ENCODE results near the gene DNAH8.

The DNAH8 gene

DNA sequence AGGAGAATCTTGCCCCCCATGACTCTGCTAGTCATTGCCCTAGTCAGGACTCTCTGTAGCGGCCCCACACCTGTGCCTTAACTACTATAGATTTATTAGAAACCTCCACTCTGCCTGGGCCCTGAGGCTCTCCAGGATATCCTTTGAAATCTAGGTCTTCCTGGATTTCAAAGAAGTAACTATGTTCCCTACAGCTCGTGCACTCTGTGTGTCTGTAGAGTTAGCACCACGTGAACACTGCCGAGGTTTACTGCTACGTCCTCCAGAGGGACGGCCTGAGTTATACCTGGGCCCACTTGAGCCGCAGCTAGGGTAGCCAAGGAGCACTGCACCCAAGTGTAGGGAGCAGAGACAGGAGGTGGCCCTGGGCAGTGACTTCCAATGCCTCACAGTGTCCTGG, 353.3 kb downstream of the DNAH8 start:
- Histone ChIP-seq H3K36me3 (ENCODE audit: control insufficient read depth in 1 of 2, insufficient read depth in 2 of 2, low read length in 2 of 2) (no peaks in the 10 kb centered on the region), H3K4me1 (ENCODE audit: control insufficient read depth in 1 of 2, insufficient read depth in 2 of 2, low read length in 2 of 2) (peaks cover 0 to 3% of the 10 kb centered on the region in 2 donors), H3K4me3 (ENCODE audit: low read depth in 1 of 2, low read length in 2 of 2) (no peak overlapping the region), H3K27me3 (ENCODE audit: control insufficient read depth in 1 of 2, insufficient read depth in 2 of 2, low read length in 2 of 2) (no peaks in the 10 kb centered on the region), H3K27ac (ENCODE audit: low read depth, low read length) (no peak overlapping the region), H3K9ac (ENCODE audit: low read depth in 1 of 2, low read length in 2 of 2) (no peak overlapping the region), H3K9me3 (ENCODE audit: control insufficient read depth in 1 of 2, low read length in 2 of 2) (no peaks in the 10 kb centered on the region)

DNA sequence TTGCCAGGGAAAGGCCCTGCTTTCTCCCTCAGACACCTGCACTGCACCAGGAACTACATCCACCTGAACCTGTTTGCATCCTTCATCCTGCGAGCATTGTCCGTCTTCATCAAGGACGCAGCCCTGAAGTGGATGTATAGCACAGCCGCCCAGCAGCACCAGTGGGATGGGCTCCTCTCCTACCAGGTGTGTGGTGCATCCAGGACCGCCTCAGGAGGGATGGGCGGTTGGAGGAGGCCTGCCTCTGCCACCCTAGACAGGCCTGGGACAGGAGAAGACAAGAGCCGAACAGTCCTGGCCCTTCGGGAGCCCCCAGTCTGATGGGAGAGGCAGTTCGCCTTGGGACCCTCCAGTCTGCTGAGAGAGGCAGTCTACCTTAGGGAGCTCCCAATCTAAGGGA, 357.7 kb downstream of the DNAH8 start:
- Histone ChIP-seq H3K4me3 (ENCODE audit: low read depth in 1 of 2, low read length in 2 of 2) (no peak overlapping the region), H3K27me3 (ENCODE audit: control insufficient read depth in 1 of 2, insufficient read depth in 2 of 2, low read length in 2 of 2) (no peaks in the 10 kb centered on the region), H3K9ac (ENCODE audit: low read depth in 1 of 2, low read length in 2 of 2) (no peak overlapping the region), H3K27ac (ENCODE audit: low read depth, low read length) (no peak overlapping the region), H3K4me1 (ENCODE audit: control insufficient read depth in 1 of 2, insufficient read depth in 2 of 2, low read length in 2 of 2) (no peaks in the 10 kb centered on the region), H3K9me3 (ENCODE audit: control insufficient read depth in 1 of 2, low read length in 2 of 2) (no peaks in the 10 kb centered on the region), H3K36me3 (ENCODE audit: control insufficient read depth in 1 of 2, insufficient read depth in 2 of 2, low read length in 2 of 2) (no peaks in the 10 kb centered on the region)

DNA sequence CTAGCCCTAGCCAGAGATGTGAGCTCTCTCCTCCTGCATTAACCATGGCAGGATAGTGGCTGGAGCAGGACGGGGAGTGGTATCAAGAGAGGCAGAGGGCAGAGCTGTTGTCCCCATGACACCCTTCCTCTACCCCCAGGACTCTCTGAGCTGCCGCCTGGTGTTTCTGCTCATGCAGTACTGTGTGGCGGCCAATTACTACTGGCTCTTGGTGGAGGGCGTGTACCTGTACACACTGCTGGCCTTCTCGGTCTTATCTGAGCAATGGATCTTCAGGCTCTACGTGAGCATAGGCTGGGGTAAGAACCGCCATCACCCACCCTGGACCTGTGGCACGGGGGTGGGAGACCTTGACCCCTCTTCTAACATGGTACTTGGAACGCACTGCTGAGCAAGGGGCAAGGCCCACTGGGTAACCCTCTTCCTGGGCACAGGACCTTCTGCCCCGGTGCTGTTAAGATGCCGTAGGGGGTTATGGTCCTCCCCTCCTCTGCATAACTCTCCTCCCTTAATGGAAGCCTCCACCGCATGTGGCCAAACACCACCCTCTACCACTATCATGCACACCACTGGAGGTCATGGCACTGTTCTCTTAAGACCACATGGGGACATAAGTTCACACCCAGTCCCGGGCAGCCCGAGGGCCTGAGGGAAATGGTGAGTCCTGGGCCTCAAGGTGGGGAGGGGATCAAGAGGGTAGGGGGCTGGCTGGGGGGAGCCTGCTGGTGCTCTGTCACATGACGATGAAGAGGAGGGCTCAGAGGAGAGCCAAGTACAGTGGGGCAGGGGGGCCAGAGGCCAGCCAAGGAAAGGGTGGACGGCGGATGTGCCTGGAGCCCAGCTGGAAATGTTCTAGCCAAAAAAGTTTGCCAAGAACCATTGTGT, 358.6 kb downstream of the DNAH8 start:
- Histone ChIP-seq H3K4me1 (ENCODE audit: control insufficient read depth in 1 of 2, insufficient read depth in 2 of 2, low read length in 2 of 2) (no peaks in the 10 kb centered on the region), H3K36me3 (ENCODE audit: control insufficient read depth in 1 of 2, insufficient read depth in 2 of 2, low read length in 2 of 2) (no peaks in the 10 kb centered on the region), H3K9ac (ENCODE audit: low read depth in 1 of 2, low read length in 2 of 2) (no peak overlapping the region), H3K27me3 (ENCODE audit: control insufficient read depth in 1 of 2, insufficient read depth in 2 of 2, low read length in 2 of 2) (no peaks in the 10 kb centered on the region), H3K27ac (ENCODE audit: low read depth, low read length) (no peak overlapping the region), H3K4me3 (ENCODE audit: low read depth in 1 of 2, low read length in 2 of 2) (no peak overlapping the region), H3K9me3 (ENCODE audit: control insufficient read depth in 1 of 2, low read length in 2 of 2) (no peaks in the 10 kb centered on the region)

DNA sequence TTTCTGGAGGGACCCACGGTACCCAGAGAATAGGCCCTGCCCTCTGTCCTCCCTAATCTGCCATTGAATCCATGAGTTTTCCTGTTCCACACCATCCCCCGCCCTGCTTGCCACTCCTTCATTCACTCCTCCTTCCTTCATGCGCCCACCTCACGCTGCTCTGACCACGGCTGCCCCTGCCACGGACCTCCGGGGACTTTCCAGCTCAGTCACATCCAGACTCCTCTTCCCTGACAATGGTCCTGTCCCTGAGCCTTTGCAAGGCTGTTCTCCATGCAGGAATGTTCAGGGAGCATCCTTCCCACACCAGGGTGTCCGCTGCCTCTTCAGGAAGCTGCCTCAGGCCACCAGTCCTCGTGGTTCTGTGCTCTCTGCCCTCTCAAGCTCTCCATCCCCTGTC, 359.4 kb downstream of the DNAH8 start:
- H3K27ac ChIP-seq (ENCODE audit: low read depth, low read length), result no peak overlapping the region
- no peak overlapping the region for H3K4me3 ChIP-seq (ENCODE audit: low read depth in 1 of 2, low read length in 2 of 2)
- H3K9me3 ChIP-seq (ENCODE audit: control insufficient read depth in 1 of 2, low read length in 2 of 2), result no peaks in the 10 kb centered on the region
- no peaks in the 10 kb centered on the region for H3K27me3 ChIP-seq (ENCODE audit: control insufficient read depth in 1 of 2, insufficient read depth in 2 of 2, low read length in 2 of 2)
- H3K36me3 ChIP-seq (ENCODE audit: control insufficient read depth in 1 of 2, insufficient read depth in 2 of 2, low read length in 2 of 2), result no peaks in the 10 kb centered on the region
- no peaks in the 10 kb centered on the region for H3K4me1 ChIP-seq (ENCODE audit: control insufficient read depth in 1 of 2, insufficient read depth in 2 of 2, low read length in 2 of 2)
- no peak overlapping the region for H3K9ac ChIP-seq (ENCODE audit: low read depth in 1 of 2, low read length in 2 of 2)

DNA sequence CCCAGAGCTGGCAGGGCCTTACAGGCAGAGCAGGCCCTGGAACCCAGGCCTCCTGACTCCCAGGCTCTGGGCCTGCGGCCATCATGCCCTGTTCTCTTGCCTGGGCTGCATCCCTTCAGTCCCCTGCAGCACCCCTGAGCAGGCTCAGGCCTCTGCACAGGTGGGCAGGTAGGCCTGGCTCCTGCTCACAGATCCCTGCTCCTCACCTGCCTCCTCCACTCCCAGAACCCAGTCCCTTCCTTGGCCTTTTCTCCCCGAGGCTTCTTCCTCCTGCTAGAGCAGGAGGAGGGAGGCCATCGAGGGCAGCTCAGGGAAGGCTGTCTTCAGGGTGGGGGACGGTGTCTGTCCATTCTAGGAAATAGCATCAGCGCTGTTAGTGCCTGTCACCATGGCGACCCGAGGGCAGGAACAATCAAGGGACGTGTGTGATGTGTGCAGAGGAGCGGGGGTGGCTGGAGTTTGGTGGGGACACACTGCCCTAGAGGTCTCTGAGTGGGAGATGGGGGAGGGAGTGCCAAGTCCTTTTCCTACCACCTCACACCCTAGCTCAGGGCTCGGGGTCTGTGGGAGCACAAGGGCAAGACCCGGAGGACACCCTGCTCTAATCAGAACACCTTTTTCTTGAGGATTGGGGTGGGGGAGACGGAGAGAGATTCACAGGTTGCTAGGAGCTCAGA, 360.0 kb downstream of the DNAH8 start:
- Histone ChIP-seq H3K9me3 (ENCODE audit: control insufficient read depth in 1 of 2, low read length in 2 of 2) (no peaks in the 10 kb centered on the region), H3K27ac (ENCODE audit: low read depth, low read length) (no peak overlapping the region), H3K9ac (ENCODE audit: low read depth in 1 of 2, low read length in 2 of 2) (no peak overlapping the region), H3K4me1 (ENCODE audit: control insufficient read depth in 1 of 2, insufficient read depth in 2 of 2, low read length in 2 of 2) (no peaks in the 10 kb centered on the region), H3K36me3 (ENCODE audit: control insufficient read depth in 1 of 2, insufficient read depth in 2 of 2, low read length in 2 of 2) (no peaks in the 10 kb centered on the region), H3K27me3 (ENCODE audit: control insufficient read depth in 1 of 2, insufficient read depth in 2 of 2, low read length in 2 of 2) (no peaks in the 10 kb centered on the region), H3K4me3 (ENCODE audit: low read depth in 1 of 2, low read length in 2 of 2) (no peak overlapping the region)

DNA sequence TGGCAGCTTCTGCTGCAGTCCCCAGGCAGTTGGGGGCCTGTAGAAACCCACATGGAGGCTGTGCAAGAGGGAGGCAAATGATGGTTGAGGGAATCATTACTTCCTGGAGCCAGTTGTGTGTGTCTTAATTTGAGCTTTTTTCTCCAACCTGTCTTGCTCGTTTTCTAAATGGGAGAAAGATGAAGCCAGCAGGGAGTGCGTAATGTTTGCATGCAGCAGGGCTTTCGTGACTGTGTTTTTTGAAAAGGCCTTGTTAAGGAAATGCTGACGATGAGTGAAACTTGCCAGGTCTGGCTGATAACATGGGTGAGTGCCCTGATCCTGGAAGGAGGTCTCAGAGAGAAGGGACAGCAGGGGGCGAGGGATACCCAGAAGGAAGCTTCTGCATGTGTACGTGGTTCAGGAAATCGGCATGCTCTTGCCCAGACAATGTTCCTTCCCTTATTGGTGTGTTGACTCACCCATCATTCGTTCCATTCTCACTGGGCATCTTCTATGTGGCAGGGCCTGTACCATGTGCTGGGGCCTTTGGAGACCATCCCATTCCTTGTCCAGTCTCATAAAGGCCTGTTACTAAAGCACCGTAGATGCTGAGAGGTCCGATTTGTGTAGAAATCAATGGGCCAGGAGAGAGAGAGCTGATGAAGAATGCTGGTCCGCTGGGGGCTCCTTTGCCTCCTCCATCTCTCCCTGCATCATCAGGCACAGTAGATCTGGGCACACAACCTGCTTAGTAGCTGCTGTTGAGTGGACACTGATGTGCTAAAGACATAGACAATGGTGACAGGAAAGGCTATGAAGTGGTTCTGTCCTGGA, 360.9 kb downstream of the DNAH8 start:
- no peak overlapping the region for H3K4me3 ChIP-seq (ENCODE audit: low read depth in 1 of 2, low read length in 2 of 2)
- no peaks in the 10 kb centered on the region for H3K27me3 ChIP-seq (ENCODE audit: control insufficient read depth in 1 of 2, insufficient read depth in 2 of 2, low read length in 2 of 2)
- H3K4me1 ChIP-seq (ENCODE audit: control insufficient read depth in 1 of 2, insufficient read depth in 2 of 2, low read length in 2 of 2), result no peaks in the 10 kb centered on the region
- H3K9ac ChIP-seq (ENCODE audit: low read depth in 1 of 2, low read length in 2 of 2), result no peak overlapping the region
- no peaks in the 10 kb centered on the region for H3K9me3 ChIP-seq (ENCODE audit: control insufficient read depth in 1 of 2, low read length in 2 of 2)
- no peaks in the 10 kb centered on the region for H3K36me3 ChIP-seq (ENCODE audit: control insufficient read depth in 1 of 2, insufficient read depth in 2 of 2, low read length in 2 of 2)
- no peak overlapping the region for H3K27ac ChIP-seq (ENCODE audit: low read depth, low read length)

DNA sequence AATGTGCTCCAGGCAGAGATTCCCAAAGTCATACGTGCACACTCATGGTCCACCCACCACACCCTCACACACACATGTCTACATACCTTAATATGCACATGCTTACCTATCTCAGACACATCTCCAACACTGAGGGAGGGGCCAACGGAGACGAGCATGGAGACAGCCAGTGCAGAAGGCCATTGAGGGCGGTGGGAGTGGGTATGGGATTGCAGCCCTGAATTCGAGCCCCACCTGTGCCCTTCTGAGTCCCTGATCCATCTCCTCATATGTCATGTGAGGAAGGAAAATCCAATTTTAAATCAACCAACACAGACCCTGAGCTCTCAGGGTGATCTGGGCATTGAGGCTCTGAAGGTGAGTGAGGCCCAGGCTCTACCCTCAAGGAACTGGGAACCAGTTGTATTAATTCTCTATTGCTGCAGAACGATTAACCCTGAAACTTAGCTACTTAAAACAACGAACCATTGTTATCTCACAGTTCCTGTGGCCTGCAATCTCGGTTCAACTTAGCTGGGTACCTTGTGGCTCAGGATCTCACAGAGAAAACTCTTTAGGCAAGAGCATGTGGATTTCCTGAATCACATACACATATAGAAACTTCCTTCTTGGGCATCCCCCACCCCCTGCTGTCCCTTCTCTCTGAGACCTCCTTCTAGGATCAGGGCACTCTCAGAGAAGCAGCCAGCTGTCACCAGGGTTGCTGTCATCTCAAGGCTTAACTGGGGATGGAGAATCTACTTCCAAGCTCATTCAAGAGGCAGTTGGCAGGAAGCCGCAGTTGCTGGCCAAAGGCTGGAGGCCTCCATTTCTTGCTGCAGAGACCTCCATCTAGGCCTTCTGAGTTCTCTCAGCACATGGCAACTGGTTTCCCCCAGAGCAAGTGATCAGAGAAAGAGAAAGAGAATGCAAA, 361.8 kb downstream of the DNAH8 start:
- Histone ChIP-seq H3K36me3 (ENCODE audit: control insufficient read depth in 1 of 2, insufficient read depth in 2 of 2, low read length in 2 of 2) (no peaks in the 10 kb centered on the region), H3K27me3 (ENCODE audit: control insufficient read depth in 1 of 2, insufficient read depth in 2 of 2, low read length in 2 of 2) (no peaks in the 10 kb centered on the region), H3K9me3 (ENCODE audit: control insufficient read depth in 1 of 2, low read length in 2 of 2) (no peaks in the 10 kb centered on the region), H3K4me3 (ENCODE audit: low read depth in 1 of 2, low read length in 2 of 2) (no peak overlapping the region), H3K27ac (ENCODE audit: low read depth, low read length) (no peak overlapping the region), H3K9ac (ENCODE audit: low read depth in 1 of 2, low read length in 2 of 2) (no peak overlapping the region), H3K4me1 (ENCODE audit: control insufficient read depth in 1 of 2, insufficient read depth in 2 of 2, low read length in 2 of 2) (no peaks in the 10 kb centered on the region)

DNA sequence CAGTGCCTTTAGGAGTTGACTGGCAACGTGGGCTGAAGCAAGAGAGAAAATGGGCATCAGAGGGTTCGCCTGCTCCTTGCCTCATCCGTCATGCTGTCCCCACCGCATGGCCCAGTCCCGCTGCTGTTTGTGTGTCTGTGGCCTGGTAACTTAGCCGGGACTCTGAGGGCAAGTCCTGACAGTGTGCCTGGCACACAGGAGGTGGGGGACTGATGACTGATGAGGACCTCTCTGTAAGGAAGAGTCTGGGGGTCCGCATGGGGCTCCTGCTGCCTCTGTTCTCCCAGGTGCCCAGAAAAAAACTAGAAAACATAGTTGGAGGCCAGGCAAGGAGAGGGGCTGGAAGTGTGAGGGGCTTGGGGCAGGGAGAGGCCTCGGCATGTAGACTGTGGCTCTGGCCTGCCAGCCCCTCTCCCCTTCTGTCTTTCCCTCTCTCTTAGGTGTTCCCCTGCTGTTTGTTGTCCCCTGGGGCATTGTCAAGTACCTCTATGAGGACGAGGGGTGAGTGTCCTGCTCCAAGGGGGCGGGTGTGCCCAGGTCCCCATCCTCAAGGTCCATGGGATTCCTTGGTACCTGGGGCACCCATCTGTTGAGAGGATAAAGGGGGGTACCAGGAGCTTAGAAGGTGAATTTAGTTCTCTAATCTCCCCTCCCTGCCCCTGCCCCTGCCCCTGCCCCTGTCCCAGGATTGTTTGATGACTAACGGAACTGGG, 362.9 kb downstream of the DNAH8 start:
- Histone ChIP-seq H3K27me3 (ENCODE audit: control insufficient read depth in 1 of 2, insufficient read depth in 2 of 2, low read length in 2 of 2) (no peaks in the 10 kb centered on the region), H3K4me1 (ENCODE audit: control insufficient read depth in 1 of 2, insufficient read depth in 2 of 2, low read length in 2 of 2) (no peaks in the 10 kb centered on the region), H3K9me3 (ENCODE audit: control insufficient read depth in 1 of 2, low read length in 2 of 2) (no peaks in the 10 kb centered on the region), H3K36me3 (ENCODE audit: control insufficient read depth in 1 of 2, insufficient read depth in 2 of 2, low read length in 2 of 2) (no peaks in the 10 kb centered on the region), H3K9ac (ENCODE audit: low read depth in 1 of 2, low read length in 2 of 2) (no peak overlapping the region), H3K4me3 (ENCODE audit: low read depth in 1 of 2, low read length in 2 of 2) (no peak overlapping the region), H3K27ac (ENCODE audit: low read depth, low read length) (no peak overlapping the region)

DNA sequence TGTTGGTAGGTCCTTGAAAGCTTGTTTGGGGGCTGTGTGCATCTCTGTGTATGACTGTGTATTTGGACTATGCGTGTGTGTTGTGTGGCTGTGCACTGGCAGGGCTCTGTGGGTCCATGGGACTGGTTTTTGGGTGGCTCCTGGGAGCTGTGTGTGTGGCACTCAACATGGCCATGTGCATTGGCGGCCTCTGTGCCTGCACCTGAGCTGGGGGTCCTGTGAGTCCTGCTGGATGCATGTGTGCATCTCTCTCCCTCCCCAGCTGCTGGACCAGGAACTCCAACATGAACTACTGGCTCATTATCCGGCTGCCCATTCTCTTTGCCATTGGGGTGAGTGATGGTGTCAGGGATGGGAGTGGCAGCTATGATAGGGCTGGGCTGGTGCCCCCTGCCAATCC, 363.6 kb downstream of the DNAH8 start:
- Histone ChIP-seq H3K27me3 (ENCODE audit: control insufficient read depth in 1 of 2, insufficient read depth in 2 of 2, low read length in 2 of 2) (no peaks in the 10 kb centered on the region), H3K9me3 (ENCODE audit: control insufficient read depth in 1 of 2, low read length in 2 of 2) (no peaks in the 10 kb centered on the region), H3K4me1 (ENCODE audit: control insufficient read depth in 1 of 2, insufficient read depth in 2 of 2, low read length in 2 of 2) (no peaks in the 10 kb centered on the region), H3K27ac (ENCODE audit: low read depth, low read length) (no peak overlapping the region), H3K4me3 (ENCODE audit: low read depth in 1 of 2, low read length in 2 of 2) (no peak overlapping the region), H3K9ac (ENCODE audit: low read depth in 1 of 2, low read length in 2 of 2) (no peak overlapping the region), H3K36me3 (ENCODE audit: control insufficient read depth in 1 of 2, insufficient read depth in 2 of 2, low read length in 2 of 2) (no peaks in the 10 kb centered on the region)

All from duodenal mucosa (tissue), 2 donors.